Astrocyte (in vitro differentiated cells and primary cell): Measurements from ENCODE around the gene INSYN2A. TPM values are rescaled to one million over a fixed set of nuclear protein-coding genes. Genes with fewer than 3 reads are reported as not detected.

Experiments
- DNase-seq: peaks from one replicate; pipeline ENCODE4 v3.0.0-alpha.2; 2010; ENCODE audit warnings: low read depth
- FAIRE-seq: peaks from 2 replicates; lab custom pipeline; 2011; peaks lifted over from hg19 to GRCh38; lab: Jason Lieb, UNC
- H2AFZ ChIP-seq: 2 replicates; pipeline ENCODE4 v1.6.0; 2012; ENCODE audit warnings: low read depth, low read length, inconsistent platforms
- H3K27ac ChIP-seq: 2 replicates; pipeline ENCODE4 v1.5.1; 2011; ENCODE audit warnings: low read depth, low read length, inconsistent platforms
- H3K27me3 ChIP-seq: 2 replicates; pipeline ENCODE4 v1.6.0; 2011; ENCODE audit warnings: low read length, inconsistent platforms; ENCODE audit not compliant: insufficient read depth
- H3K36me3 ChIP-seq: 2 replicates; pipeline ENCODE4 v1.5.1; 2011; ENCODE audit warnings: low read length, inconsistent platforms; ENCODE audit not compliant: insufficient read depth
- H3K4me1 ChIP-seq: 2 replicates; pipeline ENCODE4 v1.5.1; 2011; ENCODE audit warnings: low read length, inconsistent platforms; ENCODE audit not compliant: insufficient read depth
- H3K4me2 ChIP-seq: 2 replicates; pipeline ENCODE4 v1.6.0; 2012; ENCODE audit warnings: low read length, inconsistent platforms
- H3K4me3 ChIP-seq: 2 replicates; pipeline ENCODE4 v1.5.1; 2011; ENCODE audit warnings: low read depth, mild to moderate bottlenecking, low read length, inconsistent platforms; ENCODE audit not compliant: insufficient read depth
- H3K79me2 ChIP-seq: 2 replicates; pipeline ENCODE4 v1.6.0; 2012; ENCODE audit warnings: mild to moderate bottlenecking, low read length, inconsistent platforms; ENCODE audit not compliant: insufficient read depth
- H3K9ac ChIP-seq: 2 replicates; pipeline ENCODE4 v1.6.0; 2012; ENCODE audit warnings: mild to moderate bottlenecking, low read length, inconsistent platforms
- H3K9me3 ChIP-seq: 2 replicates; pipeline ENCODE4 v1.5.1; 2012; ENCODE audit warnings: low read depth, mild to moderate bottlenecking, low read length, inconsistent platforms; ENCODE audit not compliant: insufficient read depth
- H4K20me1 ChIP-seq: 2 replicates; pipeline ENCODE4 v1.6.0; 2012; ENCODE audit warnings: low read length, inconsistent platforms; ENCODE audit not compliant: insufficient read depth
- H3K27ac Mint-ChIP-seq: one replicate; pipeline ENCODE4 v1.8.0; 2021; ENCODE audit warnings: mild to moderate bottlenecking, mixed read lengths; ENCODE audit not compliant: unreplicated experiment
- H3K27me3 Mint-ChIP-seq: one replicate; pipeline ENCODE4 v1.8.0; 2021; ENCODE audit warnings: low read depth, mixed read lengths; ENCODE audit not compliant: unreplicated experiment
- H3K36me3 Mint-ChIP-seq: one replicate; pipeline ENCODE4 v1.8.0; 2021; ENCODE audit warnings: low read depth, mixed read lengths; ENCODE audit not compliant: unreplicated experiment
- H3K4me1 Mint-ChIP-seq: one replicate; pipeline ENCODE4 v1.8.0; 2021; ENCODE audit warnings: low read depth, mixed read lengths; ENCODE audit not compliant: unreplicated experiment
- H3K4me3 Mint-ChIP-seq: one replicate; pipeline ENCODE4 v1.8.0; 2021; ENCODE audit warnings: mild to moderate bottlenecking, moderate library complexity, mixed read lengths; ENCODE audit not compliant: unreplicated experiment
- H3K9me3 Mint-ChIP-seq: one replicate; pipeline ENCODE4 v1.8.0; 2021; ENCODE audit warnings: mild to moderate bottlenecking, mixed read lengths; ENCODE audit not compliant: unreplicated experiment
- CTCF ChIP-seq: IDR thresholded peaks from 2 replicates; pipeline ENCODE4 v1.5.1; 2011; ENCODE audit warnings: low read depth, mild to moderate bottlenecking, inconsistent platforms, low read length, moderate library complexity; ENCODE audit not compliant: insufficient read depth
- EZH2 ChIP-seq: IDR thresholded peaks from 2 replicates; pipeline ENCODE4 v1.6.1; 2012; ENCODE audit warnings: mild to moderate bottlenecking, low read length, inconsistent platforms; ENCODE audit not compliant: insufficient read depth
- total RNA-seq: library from RNA; stranded (reverse); gene quantifications from 2 replicates; pipeline ENCODE4 v1.2.1, GENCODE V29; 2021

INSYN2A gene
- total RNA-seq, 1 donor from 2014 or later: 0.41 TPM

- DNase-seq (peak; percentile 4), FAIRE-seq (no peak)
- Mint-ChIP-seq H3K4me1 (no peaks in the 10 kb centered on the region), H3K36me3 (peaks cover 2% of the 10 kb centered on the region), H3K4me3 (no peak overlapping the region), H3K27me3 (no peaks in the 10 kb centered on the region), H3K27ac (no peak overlapping the region), H3K9me3 (no peaks in the 10 kb centered on the region)
- H3K4me2 ChIP-seq: no peak overlapping the region
- no peaks in the 10 kb centered on the region for H3K79me2 ChIP-seq
- no peak overlapping the region for H2AFZ ChIP-seq
- TF ChIP-seq CTCF: peak; percentile 40
- no peak for TF ChIP-seq EZH2
- no peak overlapping the region for H3K9ac ChIP-seq
- H3K4me1 ChIP-seq: no peaks in the 10 kb centered on the region
- H3K27me3 ChIP-seq: no peaks in the 10 kb centered on the region
- no peaks in the 10 kb centered on the region for H3K36me3 ChIP-seq
- H3K9me3 ChIP-seq: no peaks in the 10 kb centered on the region
- no peak overlapping the region for H3K4me3 ChIP-seq
- H4K20me1 ChIP-seq: peaks cover 24% of the 10 kb centered on the region
- H3K27ac ChIP-seq: no peak overlapping the region
Observed at GRCh38 chr10:127243490-127244272, 47.3 kb upstream of the INSYN2A start.

DNA sequence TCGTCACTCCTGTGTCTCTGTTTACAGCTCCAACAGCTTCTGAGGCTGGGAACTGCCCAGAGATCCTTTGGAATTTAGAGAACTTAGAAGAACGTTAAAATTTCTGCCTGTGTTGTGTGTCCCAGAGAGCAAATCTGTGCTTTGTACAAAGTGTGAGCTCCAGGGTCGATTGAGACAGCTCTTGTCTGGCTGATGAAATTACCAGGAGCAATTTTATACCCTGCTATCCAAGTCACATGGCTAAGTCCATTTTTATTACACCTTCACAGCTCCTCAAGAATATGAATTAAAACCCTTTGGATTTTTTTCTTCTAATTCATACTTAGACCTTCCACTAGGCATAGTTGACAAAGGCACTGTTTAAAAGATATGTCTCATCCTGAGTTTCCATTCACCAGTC, 46.5 kb upstream of the INSYN2A start:
- H3K27me3 Mint-ChIP-seq: no peaks in the 10 kb centered on the region

More for the DNA sequence above, 46.5 kb upstream of the INSYN2A start:
- Mint-ChIP-seq H3K27ac (no peak overlapping the region), H3K4me1 (no peaks in the 10 kb centered on the region), H3K4me3 (no peak overlapping the region), H3K36me3 (no peaks in the 10 kb centered on the region), H3K9me3 (no peaks in the 10 kb centered on the region)
- Histone ChIP-seq H3K27ac (no peak overlapping the region), H2AFZ (no peak overlapping the region), H3K79me2 (no peaks in the 10 kb centered on the region), H3K9ac (no peak overlapping the region), H3K9me3 (no peaks in the 10 kb centered on the region), H3K4me2 (no peak overlapping the region), H4K20me1 (peaks cover 27% of the 10 kb centered on the region), H3K36me3 (no peaks in the 10 kb centered on the region), H3K4me3 (no peak overlapping the region), H3K27me3 (no peaks in the 10 kb centered on the region), H3K4me1 (no peaks in the 10 kb centered on the region)
- DNase-seq (no peak), FAIRE-seq (no peak)
- TF ChIP-seq EZH2 (no peak), CTCF (no peak)
